Rectal smooth muscle tissue (tissue), 1 donor: ENCODE results near the gene TMEM242.
"Not testable (repeated sequence)": the region's sequence is repeated elsewhere in the genome, so short reads cannot be mapped to it uniquely, and the experiment has no call there.

Experiments used
- H3K27ac ChIP-seq: one replicate; pipeline ENCODE4 v1.7.0; 2013; ENCODE audit warnings: low read depth, low read length, inconsistent platforms
- H3K27me3 ChIP-seq: one replicate; pipeline ENCODE4 v1.7.0; 2013; ENCODE audit warnings: low read length; ENCODE audit not compliant: control insufficient read depth, insufficient read depth
- H3K36me3 ChIP-seq: one replicate; pipeline ENCODE4 v1.7.0; 2013; ENCODE audit warnings: low read length; ENCODE audit not compliant: control insufficient read depth, insufficient read depth
- H3K4me1 ChIP-seq: one replicate; pipeline ENCODE4 v1.7.0; 2013; ENCODE audit warnings: low read length; ENCODE audit not compliant: control insufficient read depth, insufficient read depth
- H3K4me3 ChIP-seq: one replicate; pipeline ENCODE4 v1.7.0; 2013; ENCODE audit warnings: low read length
- H3K9ac ChIP-seq: one replicate; pipeline ENCODE4 v1.7.0; 2013; ENCODE audit warnings: low read length

TMEM242 gene

DNA sequence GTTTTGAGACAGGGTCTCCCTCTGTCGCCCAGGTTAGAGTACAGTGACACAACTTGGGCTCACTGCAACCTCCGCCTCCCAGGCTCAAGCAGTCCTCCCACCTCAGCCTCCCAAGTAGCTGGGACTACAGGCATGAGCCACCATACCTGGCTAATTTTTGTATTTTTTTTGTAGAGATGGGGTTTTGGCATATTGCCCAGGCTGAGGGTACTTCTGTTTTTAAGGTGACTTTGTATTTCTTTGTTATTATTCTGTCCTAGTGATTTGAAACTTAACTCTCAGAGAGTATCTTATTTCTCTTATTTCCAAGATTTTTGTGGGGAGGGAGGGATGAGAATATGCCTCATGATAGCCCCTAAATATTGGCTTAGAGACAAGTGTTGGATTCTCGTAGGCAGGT, 14.0 kb upstream of the TMEM242 start:
- H3K36me3 ChIP-seq, H3K4me1 ChIP-seq, H3K27me3 ChIP-seq, H3K9ac ChIP-seq, H3K27ac ChIP-seq, H3K4me3 ChIP-seq: not testable (repeated sequence)

- Histone ChIP-seq H3K27me3 (peaks cover 5% of the 10 kb centered on the region), H3K9ac (no peak overlapping the region), H3K4me3 (no peak overlapping the region), H3K4me1 (no peaks in the 10 kb centered on the region), H3K27ac (no peak overlapping the region), H3K36me3 (no peaks in the 10 kb centered on the region)
These were observed 12.5 kb upstream of the TMEM242 start for GRCh38 chr6:157335829-157336228.

DNA sequence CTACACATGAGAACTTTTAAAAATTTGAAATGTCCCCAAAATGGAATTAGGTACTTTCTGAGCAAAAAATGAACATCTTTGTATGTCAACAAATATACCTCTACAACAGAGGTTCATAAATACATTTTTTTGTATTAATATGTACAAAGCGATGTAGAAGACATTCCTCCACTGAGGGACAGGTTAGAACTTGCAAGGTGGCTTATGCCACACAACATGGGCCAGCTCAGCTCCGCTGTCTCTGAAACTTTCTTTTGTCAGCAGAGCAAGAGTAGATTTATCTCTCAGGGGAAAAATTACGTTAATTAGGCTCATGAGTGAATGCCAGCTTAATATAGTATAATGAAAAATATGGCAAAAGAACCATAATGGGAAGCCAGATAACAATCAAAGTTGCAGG, 10.6 kb upstream of the TMEM242 start:
- H3K27me3 ChIP-seq, result peaks cover 3% of the 10 kb centered on the region

GRCh38 chr6:157333537-157333936, 10.2 kb upstream of the TMEM242 start:
- Histone ChIP-seq H3K36me3 (no peaks in the 10 kb centered on the region), H3K27me3 (peaks cover 3% of the 10 kb centered on the region), H3K4me1 (no peaks in the 10 kb centered on the region), H3K4me3 (no peak overlapping the region), H3K9ac (no peak overlapping the region), H3K27ac (no peak overlapping the region)

More for the DNA sequence above, 10.6 kb upstream of the TMEM242 start:
- no peaks in the 10 kb centered on the region for H3K4me1 ChIP-seq
- H3K4me3 ChIP-seq, result no peak overlapping the region
- H3K36me3 ChIP-seq, result no peaks in the 10 kb centered on the region
- no peak overlapping the region for H3K9ac ChIP-seq
- H3K27ac ChIP-seq, result no peak overlapping the region

GRCh38 chr6:157332813-157333212, 9.5 kb upstream of the TMEM242 start:
- no peak overlapping the region for H3K4me3 ChIP-seq
- H3K9ac ChIP-seq, result no peak overlapping the region
- H3K27me3 ChIP-seq, result peaks cover 3% of the 10 kb centered on the region
- H3K27ac ChIP-seq, result no peak overlapping the region
- no peaks in the 10 kb centered on the region for H3K4me1 ChIP-seq
- H3K36me3 ChIP-seq, result no peaks in the 10 kb centered on the region

- no peaks in the 10 kb centered on the region for H3K4me1 ChIP-seq
- H3K36me3 ChIP-seq, result no peaks in the 10 kb centered on the region
- peaks cover 3% of the 10 kb centered on the region for H3K27me3 ChIP-seq
- no peak overlapping the region for H3K9ac ChIP-seq
- H3K27ac ChIP-seq, result no peak overlapping the region
- no peak overlapping the region for H3K4me3 ChIP-seq
These were observed 7.5 kb upstream of the TMEM242 start for GRCh38 chr6:157330831-157331230.

- Histone ChIP-seq H3K36me3 (no peaks in the 10 kb centered on the region), H3K27ac (no peak overlapping the region), H3K4me3 (no peak overlapping the region), H3K4me1 (no peaks in the 10 kb centered on the region), H3K9ac (no peak overlapping the region), H3K27me3 (peaks cover 3% of the 10 kb centered on the region)
These were observed 6.5 kb upstream of the TMEM242 start for GRCh38 chr6:157329829-157330228.

DNA sequence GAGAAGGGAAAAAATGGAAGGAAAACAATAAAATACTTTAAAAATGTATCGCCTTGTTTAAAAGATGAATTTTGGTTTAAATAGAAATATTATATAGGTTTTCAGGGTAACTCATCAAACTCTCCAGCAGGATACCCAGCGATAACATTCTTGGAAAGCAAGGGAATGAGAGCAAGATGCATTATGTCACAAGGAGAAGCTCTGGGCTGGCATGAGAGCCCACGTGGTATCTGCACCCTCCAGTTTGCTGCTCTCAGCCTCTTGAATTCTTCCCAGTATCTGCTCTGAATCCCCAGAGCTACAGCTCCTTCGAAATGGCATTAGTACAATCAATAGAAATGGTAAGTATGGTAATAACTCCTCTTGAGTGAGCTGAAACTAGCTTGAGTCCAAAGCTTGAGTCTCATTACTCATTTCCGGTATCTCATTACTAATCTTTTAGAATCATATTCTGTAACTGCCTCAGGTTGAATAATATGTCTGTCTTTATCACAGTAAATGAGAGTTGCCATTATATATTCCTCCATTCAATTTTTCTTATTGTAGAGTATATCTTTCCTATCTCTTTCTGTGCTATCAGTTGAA, 4.9 kb upstream of the TMEM242 start:
- no peak overlapping the region for H3K4me3 ChIP-seq
- no peak overlapping the region for H3K9ac ChIP-seq
- H3K36me3 ChIP-seq, result no peaks in the 10 kb centered on the region
- no peaks in the 10 kb centered on the region for H3K27me3 ChIP-seq
- H3K4me1 ChIP-seq, result no peaks in the 10 kb centered on the region
- H3K27ac ChIP-seq, result no peak overlapping the region

GRCh38 chr6:157326979-157327378, 3.7 kb upstream of the TMEM242 start:
- H3K27ac ChIP-seq, result no peak overlapping the region
- H3K4me3 ChIP-seq, result no peak overlapping the region
- no peak overlapping the region for H3K9ac ChIP-seq
- H3K4me1 ChIP-seq, result no peaks in the 10 kb centered on the region
- H3K27me3 ChIP-seq, result no peaks in the 10 kb centered on the region
- H3K36me3 ChIP-seq, result no peaks in the 10 kb centered on the region

- H3K27ac ChIP-seq, result no peak overlapping the region
These were observed 1.9 kb upstream of the TMEM242 start for GRCh38 chr6:157325069-157325805.

DNA sequence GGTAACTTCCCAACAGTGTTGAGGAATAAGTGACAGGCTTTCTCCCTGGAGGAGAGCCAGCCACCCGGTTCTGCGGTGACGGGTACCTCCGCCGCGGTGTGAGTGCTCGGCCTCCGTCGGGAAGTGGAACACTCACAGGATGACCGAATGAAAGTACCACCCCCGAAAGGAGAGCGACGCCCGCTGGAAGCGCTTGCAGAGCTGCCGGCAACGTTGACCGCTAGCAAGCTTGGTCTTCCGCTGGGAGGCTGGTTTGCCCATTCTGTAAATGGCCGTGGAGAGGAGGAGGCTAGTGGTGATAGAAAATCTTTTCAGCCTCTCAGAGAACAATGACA, 614 bp upstream of the TMEM242 start:
- no peaks in the 10 kb centered on the region for H3K4me1 ChIP-seq
- H3K36me3 ChIP-seq, result peaks cover 3% of the 10 kb centered on the region
- peak overlapping the region; percentile 90 for H3K4me3 ChIP-seq
- H3K9ac ChIP-seq, result peak overlapping the region; percentile 81
- H3K27ac ChIP-seq, result peak overlapping the region; percentile 90
- no peaks in the 10 kb centered on the region for H3K27me3 ChIP-seq

More at GRCh38 chr6:157325069-157325805, 1.9 kb upstream of the TMEM242 start:
- H3K27me3 ChIP-seq, result no peaks in the 10 kb centered on the region
- H3K9ac ChIP-seq, result no peak overlapping the region
- H3K4me1 ChIP-seq, result no peaks in the 10 kb centered on the region
- no peaks in the 10 kb centered on the region for H3K36me3 ChIP-seq
- no peak overlapping the region for H3K4me3 ChIP-seq

- Histone ChIP-seq H3K27me3 (no peaks in the 10 kb centered on the region), H3K27ac (peak overlapping the region; percentile 90), H3K9ac (peak overlapping the region; percentile 85), H3K4me3 (peak overlapping the region; percentile 90), H3K4me1 (no peaks in the 10 kb centered on the region), H3K36me3 (peaks cover 9% of the 10 kb centered on the region)
These were observed 496 bp downstream of the TMEM242 start for GRCh38 chr6:157322792-157323254.
